Right lobe of liver (tissue), 4 donors: Measurements from ENCODE around the gene SYTL1.

Experiments used
- POLR2A ChIP-seq: fragments of 450-650 bp; IDR thresholded peaks from one replicate; pipeline ENCODE4 v1.6.1; 2017; ENCODE audit warnings: antibody characterized with exemption, mild to moderate bottlenecking
- TF ChIP-seq, protein P1 (sequence below), 4 donors: fragments of 200-600 bp in 3 of 4; fragments of 450-650 bp in 1 of 4; IDR thresholded peaks; one replicate each; pipeline versions ENCODE4 v1.5.1 to v1.8.0; 2016 to 2022; ENCODE audit warnings: antibody characterized with exemption in 4 of 4, mild to moderate bottlenecking in 2 of 4
- donor health status: DM: no; HTN: no; CAD: no.
- donor health status: DM: no; HTN: no; CAD: no.
- donor health status: DM: no; HTN: yes; CAD: no.

DNA sequence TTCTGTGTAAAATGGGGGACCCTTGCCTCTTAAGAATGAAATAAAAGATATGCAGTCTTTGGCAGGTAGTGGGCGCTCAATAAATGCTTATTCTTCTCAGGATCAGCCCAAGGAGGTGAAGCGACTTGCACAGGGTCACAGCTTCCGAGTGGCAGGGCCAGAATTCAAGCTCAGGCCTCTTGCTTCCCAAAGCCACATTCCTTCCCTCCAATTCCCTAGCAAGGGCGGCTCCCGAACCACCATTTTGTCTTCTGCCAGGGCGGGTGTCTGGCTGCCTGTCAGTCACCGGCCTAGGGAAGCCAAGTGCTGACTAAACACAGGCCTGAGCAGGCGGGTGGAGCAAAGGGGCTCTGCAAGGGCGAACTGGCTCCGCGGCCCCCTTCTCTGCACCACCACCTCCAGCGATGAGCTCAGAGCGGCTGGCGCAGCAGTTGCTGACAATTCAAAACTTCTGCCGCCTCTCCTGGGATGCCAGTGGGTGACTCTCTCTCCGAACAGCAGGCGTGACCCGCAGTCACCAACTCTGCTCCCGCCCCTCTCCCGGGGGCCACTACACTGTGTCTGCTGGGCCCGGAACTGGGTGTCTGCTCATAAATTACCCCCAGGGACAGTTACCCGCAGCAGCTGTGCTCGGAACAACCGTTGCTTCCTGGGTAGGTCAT is 61.4 kb downstream of the SYTL1 start:
- TF ChIP-seq, protein P1, sequence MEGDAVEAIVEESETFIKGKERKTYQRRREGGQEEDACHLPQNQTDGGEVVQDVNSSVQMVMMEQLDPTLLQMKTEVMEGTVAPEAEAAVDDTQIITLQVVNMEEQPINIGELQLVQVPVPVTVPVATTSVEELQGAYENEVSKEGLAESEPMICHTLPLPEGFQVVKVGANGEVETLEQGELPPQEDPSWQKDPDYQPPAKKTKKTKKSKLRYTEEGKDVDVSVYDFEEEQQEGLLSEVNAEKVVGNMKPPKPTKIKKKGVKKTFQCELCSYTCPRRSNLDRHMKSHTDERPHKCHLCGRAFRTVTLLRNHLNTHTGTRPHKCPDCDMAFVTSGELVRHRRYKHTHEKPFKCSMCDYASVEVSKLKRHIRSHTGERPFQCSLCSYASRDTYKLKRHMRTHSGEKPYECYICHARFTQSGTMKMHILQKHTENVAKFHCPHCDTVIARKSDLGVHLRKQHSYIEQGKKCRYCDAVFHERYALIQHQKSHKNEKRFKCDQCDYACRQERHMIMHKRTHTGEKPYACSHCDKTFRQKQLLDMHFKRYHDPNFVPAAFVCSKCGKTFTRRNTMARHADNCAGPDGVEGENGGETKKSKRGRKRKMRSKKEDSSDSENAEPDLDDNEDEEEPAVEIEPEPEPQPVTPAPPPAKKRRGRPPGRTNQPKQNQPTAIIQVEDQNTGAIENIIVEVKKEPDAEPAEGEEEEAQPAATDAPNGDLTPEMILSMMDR (IDR thresholded peaks at IDR 0.05): peak in 1 of 4 donors; percentile 8
- no peak for TF ChIP-seq POLR2A
